Urothelium cell line (cell line): ENCODE results near the gene EPS8L2.
"Not testable (repeated sequence)": the region's sequence is repeated elsewhere in the genome, so short reads cannot be mapped to it uniquely, and the experiment has no call there.

Source experiments
- DNase-seq: peaks from one replicate; pipeline ENCODE4 v3.0.0; 2011; ENCODE audit warnings: low spot score, mixed read lengths
- FAIRE-seq: peaks from 2 replicates; lab custom pipeline; 2011; peaks lifted over from hg19 to GRCh38; lab: Jason Lieb, UNC

Gene EPS8L2

DNA sequence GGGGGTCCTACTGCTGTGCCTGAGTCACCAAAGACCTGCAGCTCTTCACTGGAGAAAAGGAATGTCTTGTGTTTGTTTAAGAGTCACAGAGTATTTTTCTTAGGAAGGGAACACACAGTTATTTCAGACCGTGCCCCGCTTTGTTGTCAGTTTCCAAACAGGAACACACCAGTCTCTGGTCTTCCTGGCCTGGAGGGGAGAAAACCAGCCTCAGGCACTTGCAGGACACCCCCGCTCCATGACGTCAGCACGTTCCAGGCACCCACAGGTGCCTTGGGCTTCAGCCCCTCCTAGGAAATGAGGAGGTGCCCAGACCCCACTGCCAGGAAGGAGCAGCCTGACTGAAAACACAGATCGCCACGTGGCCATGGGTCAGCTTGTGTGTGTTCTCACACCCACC is 16.4 kb upstream of the EPS8L2 start:
- no peak for FAIRE-seq
- DNase-seq = no peak

DNA sequence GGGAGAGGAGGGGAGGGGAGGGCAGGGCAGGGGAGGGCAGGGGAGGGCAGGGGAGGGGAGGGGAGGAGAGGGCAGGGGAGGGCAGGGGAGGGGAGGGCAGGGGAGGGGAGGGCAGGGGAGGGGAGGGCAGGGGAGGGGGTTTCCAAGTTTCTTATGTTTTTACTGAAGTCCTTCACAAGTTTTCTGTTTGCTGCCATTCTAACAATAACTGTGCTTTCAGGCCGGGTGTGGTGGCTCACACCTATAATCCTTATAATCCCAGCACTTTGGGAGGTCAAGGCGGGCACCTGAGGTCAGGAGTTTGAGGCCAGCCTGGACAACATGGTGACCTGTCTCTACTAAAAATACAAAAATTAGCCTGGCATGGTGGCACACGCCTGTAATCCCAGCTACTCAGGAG is 15.8 kb upstream of the EPS8L2 start:
- DNase-seq, FAIRE-seq: not testable (repeated sequence)

DNA sequence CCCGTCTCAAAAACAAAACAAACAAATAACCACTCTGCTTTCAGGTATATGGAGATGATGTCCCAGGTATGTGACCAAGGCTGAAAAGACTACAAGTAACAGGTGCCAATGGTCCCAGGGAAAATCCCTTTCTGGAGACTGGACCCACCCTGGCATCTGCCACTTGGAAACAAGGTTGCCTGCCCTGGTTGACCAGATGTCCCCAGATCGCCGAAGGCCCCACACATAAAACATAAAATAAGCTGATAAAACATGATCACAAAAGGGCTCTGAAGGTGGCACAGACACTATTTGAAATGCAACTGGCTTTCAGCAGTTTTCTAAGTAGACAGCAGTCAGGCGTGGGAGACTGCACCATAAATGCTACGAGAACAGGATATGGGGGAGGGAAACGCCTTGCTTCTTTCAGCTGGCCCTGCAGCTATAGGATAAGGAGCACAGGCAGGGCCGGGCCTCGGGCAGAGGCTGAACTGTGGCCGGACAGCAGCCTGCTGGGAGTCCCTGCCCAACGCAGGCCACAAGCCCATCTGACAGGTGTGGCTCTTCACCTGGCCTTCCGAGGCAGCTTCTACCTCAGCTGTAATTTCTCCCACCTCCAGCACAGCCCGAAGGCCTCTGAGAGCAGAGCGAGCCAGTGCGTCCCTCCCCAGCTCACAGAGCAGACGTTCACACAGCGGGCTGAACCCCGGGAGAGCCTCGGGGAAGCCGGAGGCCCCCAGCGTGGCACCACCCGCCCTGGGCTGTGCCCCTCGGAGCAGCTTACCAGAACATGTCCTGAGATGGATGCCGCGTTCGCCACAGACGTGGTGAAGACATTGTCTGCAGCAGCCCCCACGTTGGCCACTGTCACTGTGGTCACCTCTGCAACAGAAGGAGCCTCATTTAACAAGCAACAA is 15.0 kb upstream of the EPS8L2 start:
- no peak for FAIRE-seq

DNA sequence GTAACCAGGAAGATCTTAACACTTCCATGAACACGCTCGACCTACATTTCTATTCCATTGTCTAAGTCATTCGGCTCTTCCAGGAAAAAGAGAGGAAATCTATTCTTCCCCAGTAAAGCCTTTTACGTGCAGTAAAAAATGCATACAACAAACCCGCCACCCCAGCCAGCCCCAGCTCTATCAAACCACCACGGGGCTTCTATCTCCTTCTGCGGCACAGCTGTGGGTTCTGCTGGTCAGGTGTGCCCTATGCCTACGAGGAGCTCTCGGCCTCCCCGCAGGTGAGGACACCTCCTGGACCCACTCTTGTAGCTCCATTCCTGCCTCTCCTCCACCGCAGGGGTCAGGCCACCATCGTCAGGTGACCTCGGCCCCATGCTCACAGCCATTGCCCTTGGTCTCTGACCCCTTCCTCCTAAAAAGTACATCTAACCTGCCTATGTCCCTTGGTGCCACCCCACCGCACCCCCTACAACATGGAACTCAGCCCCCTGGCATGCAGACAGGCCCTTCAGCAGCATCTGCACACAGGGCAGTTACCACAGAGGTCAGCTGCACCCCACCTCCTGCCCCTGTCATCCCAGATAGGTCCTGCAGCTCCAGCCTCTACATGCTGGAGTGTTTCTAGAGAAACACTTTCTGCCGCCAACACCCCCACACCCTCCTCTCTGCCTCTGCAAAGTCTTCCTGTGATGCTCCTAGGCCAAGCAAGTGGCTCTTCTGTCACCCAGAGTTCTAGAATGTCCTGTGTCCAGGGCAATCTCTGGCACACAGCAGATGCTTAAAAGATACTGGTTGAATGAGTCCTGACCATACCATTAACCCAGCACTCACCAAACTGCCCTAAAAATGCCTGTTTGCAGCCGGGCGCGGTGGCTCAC is 14.1 kb upstream of the EPS8L2 start:
- FAIRE-seq (no peak), DNase-seq (no peak)

More for the DNA sequence above, 15.0 kb upstream of the EPS8L2 start:
- DNase-seq = no peak

DNA sequence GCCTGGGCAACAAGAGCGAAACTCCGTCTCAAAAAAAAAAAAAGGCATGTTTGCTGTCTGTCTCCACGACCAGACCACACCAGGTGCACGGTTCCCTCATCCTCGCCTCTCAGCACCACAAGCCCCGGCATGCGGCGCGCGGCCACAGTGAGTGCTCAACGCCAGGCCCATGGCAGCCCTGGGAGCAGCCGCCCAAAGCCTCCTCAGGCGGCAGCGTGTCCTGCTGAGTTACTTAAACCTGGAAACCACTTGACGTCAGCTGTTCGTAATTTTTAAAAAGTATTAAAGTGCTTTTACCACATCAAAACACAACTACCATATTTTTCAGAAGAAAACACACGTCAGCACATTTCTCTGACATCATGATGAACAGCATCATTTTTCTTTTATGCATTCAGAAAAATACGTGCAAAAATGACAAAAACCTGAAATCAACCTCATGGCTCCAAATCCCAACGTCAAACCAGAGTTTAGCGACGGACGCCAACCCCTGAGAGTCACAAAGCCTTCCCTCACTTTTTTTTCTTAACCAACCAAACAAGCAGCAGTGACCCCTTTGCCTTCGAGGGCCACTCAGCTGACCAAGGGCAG is 13.1 kb upstream of the EPS8L2 start:
- no peak for DNase-seq
- FAIRE-seq = no peak

DNA sequence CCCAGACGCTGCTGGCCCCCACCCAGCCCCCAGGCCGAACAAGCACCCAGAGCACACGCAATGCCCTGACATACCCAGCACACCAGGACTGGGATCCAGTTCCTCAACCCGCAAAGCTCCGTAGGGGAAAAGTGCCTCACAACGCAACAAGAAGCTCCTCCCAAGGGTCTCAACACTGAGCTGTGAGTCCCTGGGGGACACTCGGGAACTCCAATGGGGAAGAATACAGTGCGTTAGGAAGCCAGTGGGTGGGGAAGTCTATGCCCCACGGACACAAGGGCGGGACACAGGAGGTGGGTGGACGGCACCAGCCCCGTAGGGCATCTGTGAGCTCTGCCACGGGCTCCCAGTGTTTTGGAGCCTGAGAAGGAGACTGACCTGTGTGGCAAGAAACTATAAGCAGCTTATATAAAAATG is 12.6 kb upstream of the EPS8L2 start:
- no peak for FAIRE-seq
- no peak for DNase-seq

DNA sequence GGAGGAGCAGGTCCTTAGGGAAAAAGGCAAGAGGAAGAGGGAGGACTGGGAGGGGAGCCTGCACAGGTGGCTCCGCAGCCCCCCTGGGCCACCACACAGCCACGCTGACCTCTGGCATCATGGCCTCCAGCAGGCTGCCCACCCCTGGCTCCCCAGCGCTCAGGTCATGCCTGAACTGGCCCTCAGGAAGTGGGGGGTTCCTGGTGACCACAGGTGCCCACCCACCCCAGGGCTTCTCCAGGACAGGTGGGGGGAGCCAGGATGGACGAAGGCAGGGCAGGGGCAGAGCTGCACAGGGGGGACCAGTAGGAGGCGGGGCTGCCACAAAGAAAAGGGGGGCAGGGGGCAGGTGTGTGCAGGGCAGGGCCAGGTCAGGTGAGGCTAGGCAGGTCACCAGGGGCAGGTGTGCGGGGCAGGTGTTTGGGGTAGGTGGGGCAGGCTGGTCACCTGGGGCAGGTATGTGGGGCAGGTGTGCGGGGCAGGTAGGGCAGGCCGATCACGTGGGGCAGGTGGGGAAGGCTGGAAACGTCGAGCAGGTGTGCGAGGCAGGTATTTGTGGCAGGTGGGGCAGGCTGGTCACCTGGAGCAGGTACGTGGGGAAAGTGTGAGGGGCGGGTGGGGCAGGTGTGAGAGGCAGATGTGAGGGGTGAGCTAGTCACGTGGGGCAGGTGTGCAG is 12.0 kb upstream of the EPS8L2 start:
- DNase-seq = no peak
- FAIRE-seq = no peak

DNA sequence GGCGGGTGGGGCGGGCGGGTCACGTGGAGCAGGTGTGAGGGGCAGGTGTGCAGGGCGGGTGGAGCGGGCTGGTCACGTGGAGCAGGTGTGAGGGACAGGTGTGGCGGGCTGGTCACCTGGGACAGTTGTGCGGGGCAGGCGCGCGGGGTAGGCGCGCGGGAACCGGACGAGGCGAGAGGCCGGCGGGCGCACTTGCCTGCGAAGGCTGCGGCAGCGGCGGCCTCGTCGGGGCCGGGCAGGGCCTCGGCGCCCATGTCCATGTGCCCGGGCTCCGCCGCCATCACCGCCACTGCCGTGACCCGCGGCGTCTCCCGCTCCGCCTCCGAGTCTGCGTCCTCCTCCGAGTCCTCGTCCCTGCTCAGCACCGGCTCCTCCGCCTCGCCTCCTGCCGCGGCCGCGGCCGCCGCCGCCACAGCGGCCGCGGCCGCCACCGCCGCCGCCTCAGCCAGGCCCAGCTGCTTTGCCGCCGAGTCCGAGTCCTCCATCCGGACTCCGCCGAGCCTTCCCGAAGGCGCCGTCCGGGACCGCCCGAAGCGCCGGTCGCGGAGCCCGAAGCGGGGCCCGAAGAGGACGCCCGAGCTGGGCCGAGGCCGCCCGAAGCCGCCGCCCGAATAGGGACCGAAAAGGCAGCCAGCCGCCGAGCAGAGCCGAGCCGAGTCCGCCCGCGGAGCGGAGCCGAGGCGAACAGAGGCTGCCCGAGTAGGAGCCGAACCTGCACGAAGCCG is 11.3 kb upstream of the EPS8L2 start, which contains the start of gene DEAF1:
Gene DEAF1 (minus strand): TSS at position 660 of the 725 bp plus-strand sequence. CDS start 175 bp downstream, at position 485.
- DNase-seq = peak; percentile 53
- no peak for FAIRE-seq

DNA sequence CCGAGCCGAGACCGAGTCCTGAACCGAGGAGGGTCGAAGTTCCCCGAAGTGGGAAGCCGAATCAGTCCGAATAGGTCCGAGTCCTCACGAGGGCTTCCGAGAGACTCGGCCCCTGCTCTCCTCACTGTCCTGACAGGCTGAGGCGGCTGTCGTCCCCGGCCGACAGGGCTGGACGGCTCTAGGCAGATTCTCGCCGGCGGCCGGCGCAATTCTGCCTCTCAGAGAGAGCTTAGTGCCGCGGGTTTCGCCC is 10.8 kb upstream of the EPS8L2 start:
- FAIRE-seq (no peak), DNase-seq (no peak)

DNA sequence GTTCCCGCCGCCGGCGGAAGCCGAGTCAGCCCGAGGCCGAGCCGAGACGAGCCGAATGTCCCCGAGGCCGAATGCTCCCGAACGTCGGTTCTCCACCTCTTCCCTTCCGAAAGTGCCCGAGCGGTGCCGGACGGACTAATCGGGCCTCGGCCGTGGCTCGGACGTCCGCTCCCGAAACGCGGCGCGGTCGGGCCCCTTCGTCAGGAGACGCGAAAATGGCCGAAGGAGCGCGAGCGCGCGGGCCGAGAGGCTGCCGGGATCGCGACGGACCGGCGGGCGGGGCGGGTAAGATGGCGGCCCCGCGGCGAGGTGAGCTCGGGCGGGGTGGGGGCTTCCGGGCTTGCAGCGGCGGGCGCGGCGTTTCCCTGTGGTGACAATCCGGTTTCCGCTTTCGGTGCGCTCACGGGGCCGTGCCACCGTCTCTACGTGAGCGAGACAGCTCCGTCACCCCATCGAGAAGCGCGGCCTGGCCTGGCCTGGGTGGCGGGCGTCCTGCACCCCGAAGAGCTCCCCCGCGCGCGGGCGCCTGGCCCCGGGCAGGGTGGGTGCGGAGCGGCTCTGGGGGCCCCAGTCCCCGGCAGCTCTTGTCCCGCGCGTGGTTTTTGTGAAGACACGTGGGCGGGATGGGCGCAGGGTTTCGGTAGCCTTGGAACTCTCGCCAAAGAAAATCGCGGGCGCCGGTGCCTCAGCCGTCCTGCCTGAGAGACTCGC is 10.3 kb upstream of the EPS8L2 start, which contains the start of gene TMEM80:
Gene TMEM80 (plus strand): TSS at position 279 of the 711 bp plus-strand sequence. CDS start 12 bp downstream, at position 291.
- DNase-seq (peak; percentile 76), FAIRE-seq (no peak)

DNA sequence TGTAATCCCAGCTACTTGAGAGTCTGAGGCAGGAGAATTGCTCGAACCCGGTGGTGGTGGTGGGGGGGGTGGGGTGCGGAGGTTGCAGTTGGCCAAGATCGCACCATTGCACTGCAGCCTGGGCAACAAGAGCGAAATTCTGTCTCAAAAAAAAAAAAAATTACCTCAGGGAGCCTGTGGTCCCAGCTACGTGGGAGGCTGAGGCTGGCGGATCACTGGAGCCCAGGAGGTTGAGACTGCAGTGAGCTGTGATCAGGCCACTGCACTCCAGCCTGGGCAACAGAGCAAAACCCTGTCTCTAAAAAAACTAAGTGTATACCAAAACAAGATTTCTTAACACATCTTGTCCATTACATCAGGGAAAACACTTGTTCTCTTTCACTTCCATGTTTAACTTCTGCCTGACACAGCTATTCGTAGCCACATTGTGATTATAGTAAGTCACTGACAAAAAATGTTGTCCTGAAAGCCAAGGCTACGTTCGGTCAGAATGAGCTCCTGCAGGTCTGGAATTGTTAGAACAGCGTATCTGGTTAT is 9.0 kb upstream of the EPS8L2 start:
- DNase-seq (no peak), FAIRE-seq (no peak)

DNA sequence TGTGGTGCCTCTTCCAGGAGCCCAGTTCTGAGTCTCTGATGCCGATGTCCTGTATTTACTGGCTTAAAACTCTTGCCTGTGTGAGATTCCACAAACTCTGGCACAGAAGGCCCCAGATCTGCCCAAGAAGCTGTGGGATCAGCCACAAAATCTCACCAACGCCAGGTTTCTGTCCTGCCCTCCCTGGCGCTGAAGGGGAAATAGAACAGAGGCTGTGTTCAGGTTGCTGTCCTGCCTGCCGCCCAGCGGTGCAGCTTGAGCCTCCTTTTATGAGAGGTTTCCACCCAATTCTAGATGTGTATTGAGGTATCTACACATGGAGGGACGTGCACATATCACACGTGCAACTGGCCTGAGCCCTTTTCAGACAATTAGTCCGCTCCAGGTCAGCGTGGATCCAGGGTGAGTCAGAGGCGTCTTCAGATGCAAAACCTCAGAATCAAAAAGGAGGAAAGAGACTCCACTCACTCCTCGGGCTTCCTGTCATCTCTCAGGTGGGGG is 8.2 kb upstream of the EPS8L2 start:
- no peak for FAIRE-seq
- DNase-seq = no peak

DNA sequence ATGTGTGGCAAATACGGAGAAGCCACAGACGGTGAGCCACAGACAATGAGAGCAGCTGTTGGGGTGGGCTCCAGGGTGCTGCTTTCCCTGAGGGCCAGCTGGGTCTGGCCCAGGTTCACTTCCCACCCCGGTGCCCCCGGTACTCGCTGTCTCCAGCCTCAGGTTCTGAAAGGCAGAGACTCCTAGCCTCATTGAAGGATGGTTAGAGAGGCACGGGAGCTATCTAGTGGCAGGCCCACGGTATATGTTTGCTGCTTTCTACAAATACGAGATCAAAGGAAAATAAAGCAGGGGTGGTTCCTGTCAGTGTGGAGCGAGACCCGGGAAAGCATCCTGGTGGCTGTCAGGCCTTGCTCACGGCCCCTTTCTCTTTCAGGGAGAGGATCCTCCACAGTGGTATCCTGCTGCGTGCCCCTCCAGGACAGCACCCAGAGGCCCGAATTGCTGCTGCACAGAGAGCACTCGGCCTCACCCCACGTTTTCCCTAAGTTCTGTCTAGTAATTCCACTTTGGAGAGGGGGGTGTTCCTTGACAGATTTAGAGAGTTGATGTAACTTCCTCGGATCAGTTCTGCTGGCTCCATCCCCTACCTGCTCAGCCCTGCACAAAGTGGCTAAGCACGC is 7.4 kb upstream of the EPS8L2 start:
- FAIRE-seq (no peak), DNase-seq (no peak)

DNA sequence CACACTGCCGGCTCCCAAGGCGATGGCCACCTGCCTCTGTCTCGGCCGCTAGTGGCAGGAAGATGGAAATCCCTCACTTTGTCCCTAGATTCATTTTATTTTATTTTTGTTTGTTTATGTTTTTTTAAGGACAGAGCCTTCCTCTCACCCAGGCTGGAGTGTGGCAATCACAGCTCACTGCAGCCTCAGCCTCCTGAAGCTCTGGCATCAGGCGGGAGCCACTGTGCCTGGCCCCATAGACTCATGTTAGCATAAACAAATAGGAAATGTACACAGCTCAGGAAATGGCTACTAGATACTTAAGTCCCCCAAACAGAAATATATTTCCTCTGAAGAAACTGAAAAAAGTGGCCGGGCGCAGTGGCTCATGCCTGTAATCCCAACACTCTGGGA is 6.9 kb upstream of the EPS8L2 start:
- no peak for DNase-seq
- no peak for FAIRE-seq

DNA sequence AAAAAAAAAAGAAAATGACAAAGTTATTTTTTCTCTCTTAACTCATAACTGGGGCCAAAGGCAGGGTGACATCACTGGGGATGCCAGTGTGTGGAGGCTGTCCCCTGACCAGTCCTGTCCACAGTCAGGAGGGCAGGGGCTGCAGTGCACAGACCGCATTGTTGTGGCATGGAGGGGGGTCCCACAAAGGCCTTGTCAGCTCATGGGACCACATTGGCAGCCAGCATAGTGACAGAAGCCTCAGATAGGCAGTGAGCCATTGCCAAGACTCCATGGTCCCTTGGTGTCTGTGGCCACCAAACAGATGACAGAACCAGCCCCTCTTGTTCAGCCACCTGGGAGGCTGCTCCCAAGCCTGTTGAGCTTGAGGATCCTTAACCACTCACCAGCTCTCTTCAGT is 6.3 kb upstream of the EPS8L2 start:
- FAIRE-seq (no peak), DNase-seq (no peak)

DNA sequence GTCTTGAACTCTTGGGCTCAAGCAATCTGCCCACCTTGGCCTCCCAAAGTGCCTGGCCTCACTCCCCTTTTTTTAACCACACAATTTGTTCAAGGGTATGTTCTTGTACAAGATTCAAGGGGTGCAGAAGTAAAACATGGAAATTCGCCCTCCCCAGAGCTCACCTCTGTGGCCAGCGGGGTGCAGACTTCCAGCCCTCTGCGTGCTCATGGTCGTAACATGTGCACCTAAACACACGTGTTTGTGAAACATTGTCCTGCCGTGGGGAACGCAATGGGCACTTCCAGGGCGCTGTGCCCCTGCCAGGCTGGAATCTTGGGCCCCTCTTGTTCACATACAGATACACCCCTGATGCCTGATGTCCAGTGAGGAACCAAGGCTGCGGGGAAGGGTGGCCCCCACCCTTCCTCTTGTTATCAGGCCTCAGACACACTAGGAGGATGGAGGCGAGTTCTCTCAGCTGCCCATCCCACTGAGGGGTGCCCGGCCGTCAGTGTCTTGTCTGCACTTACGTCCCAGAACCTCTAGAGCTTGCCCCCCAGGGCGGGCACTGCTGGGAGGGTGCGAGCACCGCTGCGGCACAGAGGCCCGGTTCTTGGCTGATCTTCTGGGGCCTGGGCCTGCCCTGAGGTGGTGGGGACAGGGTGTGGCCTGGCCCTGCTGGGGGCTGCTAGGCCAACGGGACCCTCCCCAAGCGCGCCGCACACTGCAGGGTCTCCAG is 4.1 kb upstream of the EPS8L2 start:
- FAIRE-seq (no peak), DNase-seq (no peak)

DNA sequence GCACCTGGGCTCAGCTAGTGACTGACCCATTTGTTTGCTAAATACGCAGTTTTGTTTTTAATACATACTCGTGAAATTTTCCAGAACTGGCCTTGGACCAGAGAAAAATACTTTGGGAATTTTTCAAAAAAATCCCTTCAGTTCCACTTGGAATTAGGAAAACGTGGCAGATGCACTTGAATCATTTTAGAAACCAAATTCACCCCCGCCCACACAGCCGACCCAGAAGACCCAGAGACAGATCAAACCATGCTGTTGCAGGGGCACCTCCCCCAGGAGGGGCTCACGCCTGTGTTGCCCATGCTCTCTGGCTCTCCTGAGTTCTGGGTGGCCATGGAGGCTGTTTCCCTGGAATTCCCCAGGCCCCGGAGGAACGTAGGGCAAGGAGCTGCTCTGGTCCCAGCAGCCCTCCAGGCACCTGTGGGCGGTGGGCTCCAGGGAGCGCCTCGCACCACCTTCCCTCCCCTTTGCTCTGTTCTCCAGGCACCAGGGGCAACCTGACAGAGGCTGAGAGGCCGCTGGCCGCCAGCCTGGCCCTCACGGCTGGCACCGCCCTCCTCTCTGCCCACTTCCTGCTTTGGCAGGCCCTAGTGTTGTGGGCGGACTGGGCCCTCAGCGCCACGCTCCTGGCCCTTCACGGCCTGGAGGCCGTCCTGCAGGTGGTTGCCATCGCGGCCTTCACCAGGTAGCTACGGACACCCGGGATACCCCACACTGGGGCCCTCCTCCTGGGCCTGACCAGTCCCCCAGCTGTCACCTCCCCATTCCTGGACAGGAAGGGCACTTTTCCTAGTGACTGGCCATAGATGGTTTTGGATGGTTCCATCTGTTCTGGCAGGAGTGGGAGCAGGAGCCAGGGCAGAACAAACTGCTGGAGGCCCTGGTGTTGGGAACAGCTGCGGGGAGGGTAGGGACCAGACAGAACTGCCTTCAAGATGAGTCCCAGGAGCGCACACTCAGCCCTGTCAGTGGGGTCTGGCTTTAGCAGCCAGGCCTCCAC is 3.3 kb upstream of the EPS8L2 start:
- no peak for FAIRE-seq
- no peak for DNase-seq
